Measurements from ENCODE around the gene CPA5. TPM values are rescaled to one million over a fixed set of nuclear protein-coding genes. Genes with fewer than 3 reads are reported as not detected.

The CPA5 gene
- total RNA-seq, 1 experiment from 2014 or later: not detected

GRCh38 chr7:130386876-130387275 lies 42.3 kb downstream of the CPA5 start:
- no peaks in the 10 kb centered on the region for H3K4me1 Mint-ChIP-seq (ENCODE audit: low read depth, unreplicated experiment)
- no peaks in the 10 kb centered on the region for H3K27me3 Mint-ChIP-seq (ENCODE audit: unreplicated experiment)
- BruUV-seq (replicated peaks): no TSS peak
- DNase-seq: no peak
- H3K36me3 Mint-ChIP-seq (ENCODE audit: insufficient read depth, unreplicated experiment): no peaks in the 10 kb centered on the region
- intact Hi-C loops (cut with micrococcal nuclease; ENCODE audit: unreplicated experiment): no loop called here
- TF ChIP-seq CTCF (IDR thresholded peaks at IDR 0.05; ENCODE audit: unreplicated experiment): no peak
- H3K4me3 Mint-ChIP-seq (ENCODE audit: low read depth, unreplicated experiment): no peak overlapping the region
- CTCF ChIA-PET: interaction anchor here (0.5 kb wide), 1 partner anchor 704 kb away, joined by 5 read pairs; no protein-coding TSS in a partner anchor
- no peaks in the 10 kb centered on the region for H3K9me3 Mint-ChIP-seq (ENCODE audit: low read depth, unreplicated experiment)
- H3K27ac Mint-ChIP-seq (ENCODE audit: unreplicated experiment): no peak overlapping the region

GRCh38 chr7:130387306-130387627 lies 42.7 kb downstream of the CPA5 start:
- Mint-ChIP-seq H3K36me3 (ENCODE audit: insufficient read depth, unreplicated experiment) (no peaks in the 10 kb centered on the region), H3K4me1 (ENCODE audit: low read depth, unreplicated experiment) (no peaks in the 10 kb centered on the region), H3K9me3 (ENCODE audit: low read depth, unreplicated experiment) (no peaks in the 10 kb centered on the region), H3K4me3 (ENCODE audit: low read depth, unreplicated experiment) (no peak overlapping the region), H3K27ac (ENCODE audit: unreplicated experiment) (no peak overlapping the region), H3K27me3 (ENCODE audit: unreplicated experiment) (no peaks in the 10 kb centered on the region)
- CTCF ChIA-PET: interaction anchor here (0.5 kb wide), 1 partner anchor 705 kb away, joined by 5 read pairs; no protein-coding TSS in a partner anchor
- DNase-seq: no peak
- BruUV-seq (replicated peaks): no TSS peak
- TF ChIP-seq CTCF (IDR thresholded peaks at IDR 0.05; ENCODE audit: unreplicated experiment): no peak
- intact Hi-C loops (cut with micrococcal nuclease; ENCODE audit: unreplicated experiment): no loop called here

GRCh38 chr7:130387628-130388403 lies 43.2 kb downstream of the CPA5 start:
- CTCF ChIA-PET: no interaction called here
- H3K9me3 Mint-ChIP-seq (ENCODE audit: low read depth, unreplicated experiment): no peaks in the 10 kb centered on the region
- H3K4me1 Mint-ChIP-seq (ENCODE audit: low read depth, unreplicated experiment): no peaks in the 10 kb centered on the region
- no peaks in the 10 kb centered on the region for H3K36me3 Mint-ChIP-seq (ENCODE audit: insufficient read depth, unreplicated experiment)
- BruUV-seq (replicated peaks): no TSS peak
- intact Hi-C loops (cut with micrococcal nuclease; ENCODE audit: unreplicated experiment): no loop called here
- H3K27me3 Mint-ChIP-seq (ENCODE audit: unreplicated experiment): no peaks in the 10 kb centered on the region
- no peak for TF ChIP-seq CTCF (IDR thresholded peaks at IDR 0.05; ENCODE audit: unreplicated experiment)
- H3K4me3 Mint-ChIP-seq (ENCODE audit: low read depth, unreplicated experiment): no peak overlapping the region
- no peak for DNase-seq
- no peak overlapping the region for H3K27ac Mint-ChIP-seq (ENCODE audit: unreplicated experiment)

GRCh38 chr7:130388671-130389070 lies 44.1 kb downstream of the CPA5 start:
- intact Hi-C loops (cut with micrococcal nuclease; ENCODE audit: unreplicated experiment): no loop called here
- no peak for TF ChIP-seq CTCF (IDR thresholded peaks at IDR 0.05; ENCODE audit: unreplicated experiment)
- H3K9me3 Mint-ChIP-seq (ENCODE audit: low read depth, unreplicated experiment): no peaks in the 10 kb centered on the region
- H3K27me3 Mint-ChIP-seq (ENCODE audit: unreplicated experiment): no peaks in the 10 kb centered on the region
- no peak for DNase-seq
- no peaks in the 10 kb centered on the region for H3K36me3 Mint-ChIP-seq (ENCODE audit: insufficient read depth, unreplicated experiment)
- CTCF ChIA-PET: no interaction called here
- no TSS peak for BruUV-seq (replicated peaks)
- no peak overlapping the region for H3K4me3 Mint-ChIP-seq (ENCODE audit: low read depth, unreplicated experiment)
- H3K4me1 Mint-ChIP-seq (ENCODE audit: low read depth, unreplicated experiment): no peaks in the 10 kb centered on the region
- H3K27ac Mint-ChIP-seq (ENCODE audit: unreplicated experiment): no peak overlapping the region

Data from Calu3 (cell line).